H1 (cell line): ENCODE data around the gene XPNPEP1. TPM values are rescaled to one million over a fixed set of nuclear protein-coding genes. Genes with fewer than 3 reads are reported as not detected.

ENCODE experiments used
- CTCF ChIA-PET: fragments of 300-600 bp; sonication (Branson Sonifier 250); formaldehyde crosslinking; loops from one replicate; lab custom pipeline; 2021; ENCODE audit not compliant: partially characterized antibody; lab: Charles Lee
- POLR2A ChIA-PET: fragments of 300-600 bp; sonication (Branson Sonifier 250); formaldehyde crosslinking; loops from one replicate; lab custom pipeline; 2021; ENCODE audit warnings: inconsistent platforms; ENCODE audit not compliant: partially characterized antibody; lab: Charles Lee
- DNase-seq, 2 experiments: peaks; one replicate each; pipeline versions ENCODE4 v3.0.0 to v3.0.0-alpha.2; 2010 to 2022; ENCODE audit warnings: low spot score in 2 of 2, low read depth in 1 of 2, mixed read lengths in 1 of 2
- FAIRE-seq: peaks from 2 replicates; lab custom pipeline; 2011; peaks lifted over from hg19 to GRCh38; lab: Jason Lieb, UNC
- H2AFZ ChIP-seq: 2 replicates; pipeline ENCODE4 v1.8.1; 2012; ENCODE audit warnings: low read length, inconsistent platforms
- H2AK5ac ChIP-seq: 2 replicates; pipeline ENCODE4 v1.6.1; 2013; ENCODE audit warnings: low read depth, low read length
- H2BK120ac ChIP-seq: replicated peaks from 2 replicates; pipeline ENCODE3; 2013; ENCODE audit warnings: low read depth, low read length, inconsistent platforms
- H2BK12ac ChIP-seq: 2 replicates; pipeline ENCODE4 v1.6.1; 2013; ENCODE audit warnings: low read depth, low read length
- H2BK15ac ChIP-seq: 2 replicates; pipeline ENCODE4 v1.6.1; 2013; ENCODE audit warnings: low read length
- H2BK20ac ChIP-seq: 2 replicates; pipeline ENCODE4 v1.6.1; 2013; ENCODE audit warnings: low read length
- H2BK5ac ChIP-seq: 2 replicates; pipeline ENCODE4 v1.6.1; 2013; ENCODE audit warnings: low read depth, low read length
- H3K14ac ChIP-seq: 2 replicates; pipeline ENCODE4 v1.6.1; 2013; ENCODE audit warnings: inconsistent platforms; ENCODE audit not compliant: insufficient read length
- H3K18ac ChIP-seq: 2 replicates; pipeline ENCODE4 v1.6.1; 2013; ENCODE audit warnings: low read length; ENCODE audit errors: extremely low read depth
- H3K23ac ChIP-seq: 2 replicates; pipeline ENCODE4 v1.6.1; 2013; ENCODE audit warnings: inconsistent platforms; ENCODE audit not compliant: insufficient read length
- H3K23me2 ChIP-seq: 2 replicates; pipeline ENCODE4 v1.6.1; 2013; ENCODE audit warnings: low read depth, low read length
- H3K27ac ChIP-seq: 2 replicates; pipeline ENCODE4 v1.6.1; 2011; ENCODE audit warnings: low read depth, low read length, inconsistent platforms
- H3K27me3 ChIP-seq, 4 experiments: replicated peaks in 1 of 4; 1 replicate in 1 of 4; 2 replicates in 3 of 4; pipeline versions ENCODE4 v1.6.1 to v1.8.1; 2011 to 2013; ENCODE audit warnings: low read length in 3 of 4, mild to moderate bottlenecking in 3 of 4, inconsistent platforms in 2 of 4, mixed read lengths in 2 of 4, moderate library complexity in 1 of 4; ENCODE audit not compliant: control insufficient read depth in 3 of 4, insufficient read depth in 3 of 4; ENCODE audit errors: extremely low read depth in 1 of 4
- H3K36me3 ChIP-seq, 4 experiments: 2 replicates each; pipeline versions ENCODE4 v1.6.1 to v1.8.1; 2011 to 2013; ENCODE audit warnings: mild to moderate bottlenecking in 4 of 4, low read length in 3 of 4, moderate library complexity in 2 of 4, control low read depth in 1 of 4, inconsistent platforms in 1 of 4; ENCODE audit not compliant: insufficient read depth in 4 of 4, control insufficient read depth in 2 of 4
- H3K4ac ChIP-seq: replicated peaks from 2 replicates; pipeline ENCODE3; 2013; ENCODE audit warnings: low read length, low read depth, mixed read lengths, inconsistent platforms; ENCODE audit not compliant: insufficient read length
- H3K4me1 ChIP-seq, 4 experiments: replicated peaks in 1 of 4; 1 replicate in 1 of 4; 2 replicates in 3 of 4; pipeline versions ENCODE4 v1.6.1 to v1.8.1; 2011 to 2013; ENCODE audit warnings: low read length in 3 of 4, inconsistent platforms in 2 of 4, mixed read lengths in 1 of 4; ENCODE audit not compliant: insufficient read depth in 4 of 4, control insufficient read depth in 3 of 4
- H3K4me2 ChIP-seq, 2 experiments: 2 replicates each; pipeline versions ENCODE4 v1.6.1 to v1.8.1; 2011 to 2013; ENCODE audit warnings: low read depth in 2 of 2, low read length in 2 of 2, control low read depth in 1 of 2, inconsistent platforms in 1 of 2, mild to moderate bottlenecking in 1 of 2; ENCODE audit not compliant: insufficient read depth in 1 of 2
- H3K4me3 ChIP-seq, 4 experiments: fragments of 200-600, 300-600 bp in 1 of 4; sonication (generic), shearing (Covaris generic), sonication (Bioruptor Twin) in 1 of 4; 2 replicates each; pipeline versions ENCODE4 v1.5.1 to v1.8.1; 2011 to 2016; ENCODE audit warnings: low read length in 4 of 4, low read depth in 3 of 4, control low read depth in 2 of 4, inconsistent platforms in 2 of 4, mild to moderate bottlenecking in 2 of 4, mixed read lengths in 1 of 4, moderate library complexity in 1 of 4; ENCODE audit not compliant: insufficient read depth in 2 of 4; ENCODE audit errors: extremely low read depth in 1 of 4
- H3K56ac ChIP-seq: replicated peaks from 2 replicates; pipeline ENCODE3; 2013; ENCODE audit warnings: low read depth, mild to moderate bottlenecking, mixed read lengths, low read length, inconsistent platforms; ENCODE audit not compliant: insufficient read length
- H3K79me1 ChIP-seq: 2 replicates; pipeline ENCODE4 v1.6.1; 2013; ENCODE audit warnings: low read depth, low read length, control low read depth
- H3K79me2 ChIP-seq, 2 experiments: 2 replicates each; pipeline versions ENCODE4 v1.6.1 to v1.8.1; 2012 to 2013; ENCODE audit warnings: low read length in 2 of 2, mild to moderate bottlenecking in 2 of 2, inconsistent platforms in 1 of 2; ENCODE audit not compliant: insufficient read depth in 2 of 2, control insufficient read depth in 1 of 2
- H3K9ac ChIP-seq, 4 experiments: replicated peaks in 1 of 4; 1 replicate in 1 of 4; 2 replicates in 3 of 4; pipeline versions ENCODE4 v1.6.1 to v1.8.1; 2011 to 2013; ENCODE audit warnings: low read depth in 3 of 4, low read length in 3 of 4, control low read depth in 2 of 4, mild to moderate bottlenecking in 2 of 4, moderate library complexity in 2 of 4, inconsistent platforms in 1 of 4; ENCODE audit errors: extremely low read depth in 1 of 4
- H3K9me3 ChIP-seq, 2 experiments: 2 replicates each; pipeline versions ENCODE4 v1.6.1 to v1.8.1; 2012 to 2013; ENCODE audit warnings: mild to moderate bottlenecking in 2 of 2, moderate library complexity in 2 of 2, control low read depth in 1 of 2, inconsistent platforms in 1 of 2, low read depth in 1 of 2, low read length in 1 of 2, mixed read lengths in 1 of 2; ENCODE audit not compliant: insufficient read depth in 2 of 2
- H4K20me1 ChIP-seq, 2 experiments: replicated peaks in 1 of 2; 2 replicates each; pipeline versions ENCODE3 to v1.8.1; 2011 to 2013; ENCODE audit warnings: inconsistent platforms in 2 of 2, low read length in 2 of 2, mild to moderate bottlenecking in 1 of 2; ENCODE audit not compliant: insufficient read depth in 2 of 2, control insufficient read depth in 1 of 2
- H4K5ac ChIP-seq: 2 replicates; pipeline ENCODE4 v1.6.1; 2013; ENCODE audit warnings: low read length, low read depth, mixed read lengths, inconsistent platforms; ENCODE audit not compliant: insufficient read length
- H4K8ac ChIP-seq: 2 replicates; pipeline ENCODE4 v1.8.0; 2013; ENCODE audit warnings: mild to moderate bottlenecking, moderate library complexity, low read length, inconsistent platforms; ENCODE audit not compliant: insufficient read depth; ENCODE audit errors: extremely low read depth
- H4K91ac ChIP-seq: replicated peaks from 2 replicates; pipeline ENCODE3; 2013; ENCODE audit warnings: low read length, mixed read lengths, inconsistent platforms; ENCODE audit not compliant: insufficient read length
- BCL11A ChIP-seq, 2 experiments: IDR thresholded peaks; one replicate each; pipeline ENCODE4 v1.6.1; 2011; ENCODE audit warnings: low read depth in 2 of 2, low read length in 2 of 2, mild to moderate bottlenecking in 2 of 2
- CBX8 ChIP-seq: fragments of 300-800, 300-1000 bp; sonication (generic); IDR thresholded peaks from 2 replicates; pipeline ENCODE4 v1.7.1; 2016; ENCODE audit warnings: low read depth, low read length, borderline replicate concordance
- CHD2 ChIP-seq: IDR thresholded peaks from 2 replicates; pipeline ENCODE4 v1.6.1; 2012; ENCODE audit warnings: low read length, improper control_type of control experiment
- EGR1 ChIP-seq: IDR thresholded peaks from 2 replicates; pipeline ENCODE4 v1.6.1; 2011; ENCODE audit warnings: low read depth, low read length, borderline replicate concordance
- GTF2F1 ChIP-seq: IDR thresholded peaks from 2 replicates; pipeline ENCODE4 v1.6.1; 2012; ENCODE audit warnings: low read depth, low read length, improper control_type of control experiment, borderline replicate concordance
- HDAC6 ChIP-seq: IDR thresholded peaks from one replicate; pipeline ENCODE4 v1.7.1; 2012; ENCODE audit warnings: low read depth, mild to moderate bottlenecking, inconsistent platforms, low read length, moderate library complexity
- NANOG ChIP-seq: IDR thresholded peaks from 2 replicates; pipeline ENCODE4 v1.6.1; 2011; ENCODE audit warnings: low read length, low read depth, mild to moderate bottlenecking, inconsistent platforms; ENCODE audit not compliant: insufficient read depth, poor library complexity, severe bottlenecking
- RXRA ChIP-seq: IDR thresholded peaks from 2 replicates; pipeline ENCODE4 v1.6.1; 2011; ENCODE audit warnings: low read depth, mild to moderate bottlenecking, low read length, moderate library complexity; ENCODE audit not compliant: insufficient read depth
- SP4 ChIP-seq: IDR thresholded peaks from 2 replicates; pipeline ENCODE4 v1.6.1; 2012; ENCODE audit warnings: low read length, inconsistent platforms
- WGBS, 2 experiments: shearing (Covaris generic) in 1 of 2; methylation state at CpG; one replicate each; pipeline versions ENCODE4 v1.1.6 to v1.1.7; 2013 to 2015; ENCODE audit warnings: low lambda C conversion rate in 2 of 2, mixed read lengths in 2 of 2, inconsistent platforms in 1 of 2, low coverage in 1 of 2, missing lambda C conversion rate in 1 of 2; ENCODE audit not compliant: insufficient replicate concordance in 2 of 2, insufficient coverage in 1 of 2, insufficient read length in 1 of 2; ENCODE audit errors: extremely low coverage in 1 of 2, missing lambda C conversion rate in 1 of 2; 5-methylcytosine and 5-hydroxymethylcytosine counted together
- polyA plus RNA-seq, 7 experiments: library from polyadenylated mRNA; depleted of rRNA in 3 of 7; stranded (reverse) in 5 of 7; unstranded in 2 of 7; fragments of >200 nt in 5 of 7; fragments of 200-250 nt in 2 of 7; gene quantifications; 1 replicate in 5 of 7; 2 replicates in 1 of 7; 4 replicates in 1 of 7; pipeline versions ENCODE4 v1.2.1 to v1.2.3, GENCODE V29; 2011 to 2013; ENCODE audit warnings: missing spikeins in 2 of 7, mixed read lengths in 2 of 7
- total RNA-seq: library from RNA; stranded (reverse); fragmentation: NEBNext Ultra II Directional; extraction: Animal tissue kit (Norgen Biotek cat#: 25700); gene quantifications from 2 replicates; pipeline ENCODE4 v1.2.1, GENCODE V29; 2021

Gene XPNPEP1
- total and polyA plus RNA-seq, 2 of the 8 experiments (the other 6 are each of a cell fraction or from before 2014, with no cell fraction given), result 61.1 to 201 TPM

DNA sequence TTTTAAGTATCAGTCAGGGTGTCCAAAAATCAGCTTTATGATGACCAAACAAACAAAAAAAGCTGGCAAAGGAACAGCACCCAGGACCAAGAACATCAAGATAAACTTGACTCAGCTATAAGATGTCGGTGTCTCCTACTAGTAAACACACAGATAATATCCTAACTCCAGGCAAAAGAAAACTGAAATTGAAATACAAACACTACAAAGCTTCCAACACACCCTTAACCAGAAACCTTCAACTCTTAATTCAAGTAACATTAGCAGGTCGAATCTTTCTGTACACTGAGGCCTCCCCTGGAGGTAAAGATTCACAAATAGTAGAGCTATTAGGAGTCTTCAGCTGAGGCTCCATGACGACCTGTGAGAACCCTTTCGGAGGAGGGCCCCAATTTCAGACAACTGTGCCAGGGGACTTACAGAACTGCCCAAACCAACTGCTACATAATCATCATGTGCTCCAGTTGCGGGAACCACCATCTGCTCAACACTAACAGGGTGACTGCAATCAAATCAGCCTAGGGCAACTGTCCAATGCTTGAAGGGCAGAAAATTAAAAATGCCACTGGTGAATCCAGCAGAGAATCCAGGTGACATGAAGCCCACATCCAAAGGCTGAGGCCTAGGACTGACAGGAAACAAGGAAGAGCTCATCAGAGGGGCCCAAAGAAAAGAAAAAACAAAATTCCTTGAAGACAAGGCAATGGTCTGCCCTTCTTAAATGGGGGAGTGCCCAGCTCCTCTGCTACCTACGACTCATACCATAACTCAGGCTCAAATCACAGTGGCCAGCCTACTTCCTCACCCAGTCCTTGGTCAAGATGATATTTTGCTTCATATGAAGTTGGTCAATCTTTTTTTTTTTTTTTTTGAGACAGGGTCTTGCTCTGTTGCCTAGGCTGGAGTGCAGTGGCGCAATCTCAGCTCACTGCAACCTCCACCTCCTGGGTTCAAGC is 20.0 kb downstream of the XPNPEP1 start:
- H3K9ac ChIP-seq, result no peak overlapping the region
- no peak overlapping the region for H3K23ac ChIP-seq
- H2BK120ac ChIP-seq, result no peak overlapping the region
- no peak overlapping the region for H3K27ac ChIP-seq
- WGBS, 2 experiments, result 92% methylated on average over 7 of the region's 7 CpGs; no CpG with 5 or more reads in 1 of the 2 experiments
- no peak overlapping the region for H3K18ac ChIP-seq
- no peaks in the 10 kb centered on the region for H3K23me2 ChIP-seq
- H4K5ac ChIP-seq, result no peak overlapping the region
- H3K79me2 ChIP-seq, result peaks cover 0 to 7% of the 10 kb centered on the region in 2 experiments; a peak in 2 of 4 replicates
- H3K4ac ChIP-seq, result no peak overlapping the region
- ChIA-PET POLR2A (interaction anchor here (0.8 to 1.4 kb wide), 4 partner anchors 10 to 19 kb away, joined by 3 to 5 read pairs (median 4); no protein-coding TSS in a partner anchor), CTCF (interaction anchor here (0.6 to 2.6 kb wide), 7 partner anchors 10 to 521 kb away, joined by 3 to 13 read pairs (median 3); no protein-coding TSS in a partner anchor)
- H2BK5ac ChIP-seq, result no peak overlapping the region
- H3K4me3 ChIP-seq, result no peak overlapping the region
- no peak overlapping the region for H4K91ac ChIP-seq
- no peak overlapping the region for H3K56ac ChIP-seq
- no peak for FAIRE-seq
- H4K20me1 ChIP-seq, result peaks cover 0 to 2% of the 10 kb centered on the region in 2 experiments
- H3K79me1 ChIP-seq, result no peaks in the 10 kb centered on the region; the same call in 1 of the 2 replicates
- no peaks in the 10 kb centered on the region for H3K27me3 ChIP-seq
- H3K4me2 ChIP-seq, result no peak overlapping the region
- peaks cover 0 to 4% (median 0%) of the 10 kb centered on the region in 4 experiments; a peak in 1 of 7 replicates for H3K4me1 ChIP-seq
- no peak overlapping the region for H3K14ac ChIP-seq
- peaks cover 0 to 3% (median 0%) of the 10 kb centered on the region in 4 experiments; a peak in 2 of 8 replicates for H3K36me3 ChIP-seq
- H2AFZ ChIP-seq, result no peak overlapping the region
- H4K8ac ChIP-seq, result no peak overlapping the region
- H2BK20ac ChIP-seq, result no peak overlapping the region
- no peak overlapping the region for H2BK12ac ChIP-seq
- H2AK5ac ChIP-seq, result no peak overlapping the region
- H3K9me3 ChIP-seq, result no peaks in the 10 kb centered on the region
- H2BK15ac ChIP-seq, result no peak overlapping the region
- DNase-seq, result no peak
- no peak for TF ChIP-seq GTF2F1
- no peak for TF ChIP-seq SP4
- no peak for TF ChIP-seq CBX8
- TF ChIP-seq BCL11A (IDR thresholded peaks at IDR 0.05; ENCODE audit: low read depth in 2 of 2, low read length in 2 of 2), result no peak
- TF ChIP-seq NANOG, result no peak
- no peak for TF ChIP-seq EGR1
- no peak for TF ChIP-seq HDAC6
- no peak for TF ChIP-seq CHD2
- TF ChIP-seq RXRA, result no peak
